Chondrocyte (in vitro differentiated cells): Measurements from ENCODE around the gene DNAJB6. TPM values are rescaled to one million over a fixed set of nuclear protein-coding genes. Genes with fewer than 3 reads are reported as not detected.

Source experiments
- DNase-seq: peaks from one replicate; pipeline ENCODE4 v3.0.0; 2021; ENCODE audit warnings: mixed read lengths, low spot score
- H3K27ac Mint-ChIP-seq: one replicate; pipeline ENCODE4 v1.8.0; 2021; ENCODE audit warnings: mild to moderate bottlenecking, moderate library complexity, mixed read lengths; ENCODE audit not compliant: unreplicated experiment
- H3K27me3 Mint-ChIP-seq: 2 replicates; pipeline ENCODE4 v1.8.0; 2021; ENCODE audit warnings: low read depth, mixed read lengths
- H3K36me3 Mint-ChIP-seq: 2 replicates; pipeline ENCODE4 v1.8.0; 2021; ENCODE audit warnings: low read depth, mixed read lengths
- H3K4me1 Mint-ChIP-seq: 2 replicates; pipeline ENCODE4 v1.8.0; 2021; ENCODE audit warnings: low read depth, mild to moderate bottlenecking, mixed read lengths
- H3K4me3 Mint-ChIP-seq: one replicate; pipeline ENCODE4 v1.8.0; 2021; ENCODE audit warnings: mild to moderate bottlenecking, moderate library complexity, mixed read lengths; ENCODE audit not compliant: unreplicated experiment
- H3K9me3 Mint-ChIP-seq: 2 replicates; pipeline ENCODE4 v1.8.0; 2021; ENCODE audit warnings: low read depth, mixed read lengths
- CTCF ChIP-seq: fragments of 200-600 bp; sonication (generic); IDR thresholded peaks from 2 replicates; pipeline ENCODE4 v1.5.0; 2021; ENCODE audit warnings: antibody characterized with exemption, mild to moderate bottlenecking, moderate library complexity
- total RNA-seq: library from RNA; stranded (reverse); gene quantifications from 3 replicates; pipeline ENCODE4 v1.2.1, GENCODE V29; 2021

Gene DNAJB6
- total RNA-seq, 1 donor from 2014 or later, result 108 TPM

- Mint-ChIP-seq H3K4me1 (peaks cover 15% of the 10 kb centered on the region), H3K9me3 (no peaks in the 10 kb centered on the region), H3K4me3 (no peak overlapping the region), H3K27me3 (no peaks in the 10 kb centered on the region), H3K27ac (no peak overlapping the region), H3K36me3 (no peaks in the 10 kb centered on the region)
- DNase-seq, result peak; percentile 82
- no peak for TF ChIP-seq CTCF
Observed at GRCh38 chr7:157427811-157428553, 91.2 kb downstream of the DNAJB6 start.

DNA sequence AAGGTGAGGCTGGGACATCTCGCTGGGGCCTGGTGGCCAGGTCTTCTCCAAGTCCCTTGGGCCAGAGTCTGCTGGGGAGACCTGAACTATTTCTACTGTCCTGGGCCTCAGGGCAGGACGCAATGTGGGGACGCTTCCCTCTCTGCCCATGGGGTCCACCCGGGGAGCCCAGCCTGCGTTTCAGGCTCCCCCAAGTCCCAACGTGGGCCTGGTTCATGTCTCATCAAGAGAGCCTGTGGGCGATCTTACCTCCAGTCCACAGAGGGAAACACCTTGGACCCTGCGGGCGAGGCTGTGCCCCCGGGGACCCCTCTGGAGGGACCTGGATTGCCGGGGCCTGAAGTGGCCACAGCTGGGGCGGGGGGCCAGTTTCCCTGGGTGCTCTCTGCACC, 91.7 kb downstream of the DNAJB6 start:
- no peak overlapping the region for H3K4me3 Mint-ChIP-seq
- H3K4me1 Mint-ChIP-seq, result peaks cover 12% of the 10 kb centered on the region
- no peak overlapping the region for H3K27ac Mint-ChIP-seq
- no peaks in the 10 kb centered on the region for H3K36me3 Mint-ChIP-seq
- TF ChIP-seq CTCF, result no peak
- no peak for DNase-seq
- no peaks in the 10 kb centered on the region for H3K27me3 Mint-ChIP-seq
- no peaks in the 10 kb centered on the region for H3K9me3 Mint-ChIP-seq

DNA sequence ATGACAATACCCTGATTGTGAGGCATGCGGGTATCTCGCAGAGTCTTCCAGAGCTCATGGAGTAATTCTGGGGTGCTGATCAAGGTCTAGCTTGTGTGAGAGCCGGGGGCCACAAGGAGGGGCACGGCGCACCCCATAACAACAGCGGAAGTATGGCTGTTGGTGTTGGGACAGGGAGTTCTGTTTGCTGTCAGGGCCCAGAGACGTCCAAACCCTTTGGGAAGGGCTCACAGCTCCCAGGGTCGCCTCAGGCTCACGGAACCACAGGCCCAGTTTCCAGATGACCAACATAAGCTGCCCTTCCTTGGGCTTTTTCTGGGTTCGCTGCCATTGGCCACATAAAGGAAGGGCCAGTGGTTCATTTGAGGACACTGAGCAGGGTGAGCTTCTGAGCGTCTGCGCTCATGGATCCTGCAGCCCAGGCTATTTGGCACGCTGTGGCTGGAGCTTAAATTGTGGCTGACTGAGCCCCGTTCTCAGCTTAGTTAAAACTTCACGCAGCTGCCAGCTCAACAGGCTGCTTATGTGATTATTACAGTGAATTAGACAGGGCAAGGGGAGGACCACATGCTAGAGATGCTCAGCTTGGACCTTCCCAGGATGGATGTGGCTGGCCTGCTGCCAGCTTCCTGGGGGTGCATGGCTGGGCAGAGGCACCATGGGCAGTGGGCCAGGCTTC, 92.3 kb downstream of the DNAJB6 start:
- Mint-ChIP-seq H3K27me3 (no peaks in the 10 kb centered on the region), H3K36me3 (no peaks in the 10 kb centered on the region), H3K9me3 (no peaks in the 10 kb centered on the region), H3K4me3 (no peak overlapping the region), H3K4me1 (peaks cover 11% of the 10 kb centered on the region), H3K27ac (no peak overlapping the region)
- DNase-seq, result peak; percentile 56
- TF ChIP-seq CTCF, result no peak

- no peak for TF ChIP-seq CTCF
- Mint-ChIP-seq H3K4me1 (peaks cover 11% of the 10 kb centered on the region), H3K36me3 (no peaks in the 10 kb centered on the region), H3K27me3 (no peaks in the 10 kb centered on the region), H3K4me3 (no peak overlapping the region), H3K9me3 (no peaks in the 10 kb centered on the region), H3K27ac (no peak overlapping the region)
- DNase-seq, result peak; percentile 73
Observed at GRCh38 chr7:157429680-157430224, 92.9 kb downstream of the DNAJB6 start.

- Mint-ChIP-seq H3K27me3 (no peaks in the 10 kb centered on the region), H3K4me1 (peaks cover 11% of the 10 kb centered on the region)
- TF ChIP-seq CTCF, result no peak
Observed at GRCh38 chr7:157430721-157431120, 93.9 kb downstream of the DNAJB6 start.

More at GRCh38 chr7:157430721-157431120, 93.9 kb downstream of the DNAJB6 start:
- H3K4me3 Mint-ChIP-seq, result no peak overlapping the region
- H3K27ac Mint-ChIP-seq, result peak overlapping the region; percentile 74
- H3K36me3 Mint-ChIP-seq, result no peaks in the 10 kb centered on the region
- no peak for DNase-seq
- no peaks in the 10 kb centered on the region for H3K9me3 Mint-ChIP-seq
